ENCODE data around the gene KRT26. TPM values are rescaled to one million over a fixed set of nuclear protein-coding genes. Genes with fewer than 3 reads are reported as not detected.

KRT26 gene
- total and polyA plus RNA-seq, 2 of the 8 experiments (the other 6 are each of a cell fraction or from before 2014, with no cell fraction given) = not detected

DNA sequence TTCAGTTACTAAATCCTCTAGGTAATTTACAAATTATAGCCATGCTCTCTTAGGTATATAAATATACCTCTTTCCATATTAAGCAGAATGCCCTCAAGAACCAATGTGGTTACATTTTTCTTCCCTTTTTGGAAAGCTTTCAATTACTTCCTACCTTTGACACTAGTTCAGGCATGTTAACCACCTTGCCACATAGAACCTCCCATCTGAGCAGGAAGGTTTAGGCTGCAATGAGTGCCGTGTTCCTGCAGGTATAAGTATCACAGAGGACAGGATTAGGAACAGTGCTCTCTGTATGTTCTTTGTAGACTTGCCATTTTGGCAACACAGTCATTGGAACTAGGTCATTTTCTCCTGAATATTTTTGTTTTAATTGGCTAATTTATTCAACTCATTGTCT, 37.0 kb downstream of the KRT26 start:
- H3K4me2 ChIP-seq (ENCODE audit: insufficient read depth in 1 of 2, low read depth in 2 of 2, low read length in 2 of 2) = no peak overlapping the region
- no peak overlapping the region for H2BK15ac ChIP-seq (ENCODE audit: low read length)
- no peak overlapping the region for H3K27ac ChIP-seq (ENCODE audit: low read depth, low read length)
- no peak overlapping the region for H2AFZ ChIP-seq (ENCODE audit: low read length)
- H3K56ac ChIP-seq (replicated peaks; ENCODE audit: insufficient read length, low read depth, low read length) = no peak overlapping the region
- H3K36me3 ChIP-seq (ENCODE audit: control insufficient read depth in 2 of 4, insufficient read depth in 4 of 4, low read length in 3 of 4) = no peaks in the 10 kb centered on the region
- H3K23me2 ChIP-seq (ENCODE audit: low read depth, low read length) = no peaks in the 10 kb centered on the region
- no peak overlapping the region for H2BK120ac ChIP-seq (replicated peaks; ENCODE audit: low read depth, low read length)
- 93% methylated on average over 1 of the region's 1 CpG; no CpG with 5 or more reads in 1 of the 2 experiments for WGBS, 2 experiments (ENCODE audit: extremely low coverage in 1 of 2, insufficient coverage in 1 of 2, insufficient read length in 1 of 2, insufficient replicate concordance in 2 of 2, low coverage in 1 of 2, low lambda C conversion rate in 2 of 2, missing lambda C conversion rate in 1 of 2)
- no peaks in the 10 kb centered on the region for H3K4me1 ChIP-seq (replicated peaks in 1 of 4; ENCODE audit: control insufficient read depth in 3 of 4, insufficient read depth in 4 of 4, low read length in 3 of 4)
- H4K5ac ChIP-seq (ENCODE audit: insufficient read length, low read depth, low read length) = no peak overlapping the region
- no peaks in the 10 kb centered on the region for H3K27me3 ChIP-seq (replicated peaks in 1 of 4; ENCODE audit: control insufficient read depth in 3 of 4, extremely low read depth in 1 of 4, insufficient read depth in 3 of 4, low read length in 3 of 4)
- no peak for FAIRE-seq
- no peak overlapping the region for H2BK20ac ChIP-seq (ENCODE audit: low read length)
- no peak overlapping the region for H4K8ac ChIP-seq (ENCODE audit: extremely low read depth, insufficient read depth, low read length)
- no peak overlapping the region for H3K4ac ChIP-seq (replicated peaks; ENCODE audit: insufficient read length, low read depth, low read length)
- peaks cover 5 to 6% of the 10 kb centered on the region in 2 experiments; a peak in 2 of 4 replicates for H3K9me3 ChIP-seq (ENCODE audit: insufficient read depth in 2 of 2, low read depth in 1 of 2, low read length in 1 of 2)
- no peaks in the 10 kb centered on the region for H3K79me1 ChIP-seq (ENCODE audit: low read depth, low read length)
- POLR2A ChIA-PET (ENCODE audit: partially characterized antibody) = interaction anchor here (1.2 kb wide), 1 partner anchor 12 kb away, joined by 3 read pairs; no protein-coding TSS in a partner anchor
- CTCF ChIA-PET (ENCODE audit: partially characterized antibody) = interaction anchor here (1.0 to 1.5 kb wide), 2 partner anchors 9 kb away, joined by 4 to 7 read pairs; no protein-coding TSS in a partner anchor
- no peak overlapping the region for H3K18ac ChIP-seq (ENCODE audit: extremely low read depth, low read length)
- H2BK12ac ChIP-seq (ENCODE audit: low read depth, low read length) = no peak overlapping the region
- H4K91ac ChIP-seq (replicated peaks; ENCODE audit: insufficient read length, low read length) = no peak overlapping the region
- DNase-seq (ENCODE audit: low read depth in 1 of 2, low spot score in 2 of 2) = no peak
- no peak overlapping the region for H3K14ac ChIP-seq (ENCODE audit: insufficient read length)
- no peaks in the 10 kb centered on the region for H4K20me1 ChIP-seq (replicated peaks in 1 of 2; ENCODE audit: control insufficient read depth in 1 of 2, insufficient read depth in 2 of 2, low read length in 2 of 2)
- H3K23ac ChIP-seq (ENCODE audit: insufficient read length) = no peak overlapping the region
- H3K9ac ChIP-seq (replicated peaks in 1 of 4; ENCODE audit: extremely low read depth in 1 of 4, low read depth in 3 of 4, low read length in 3 of 4) = no peak overlapping the region
- no peak overlapping the region for H2AK5ac ChIP-seq (ENCODE audit: low read depth, low read length)
- no peak overlapping the region for H2BK5ac ChIP-seq (ENCODE audit: low read depth, low read length)
- H3K79me2 ChIP-seq (ENCODE audit: control insufficient read depth in 1 of 2, insufficient read depth in 2 of 2, low read length in 2 of 2) = no peaks in the 10 kb centered on the region
- no peak overlapping the region for H3K4me3 ChIP-seq (ENCODE audit: extremely low read depth in 1 of 4, insufficient read depth in 2 of 4, low read depth in 3 of 4, low read length in 4 of 4)
- no peak for TF ChIP-seq BCL11A (IDR thresholded peaks at IDR 0.05; ENCODE audit: low read depth in 2 of 2, low read length in 2 of 2)
- TF ChIP-seq EGR1 (IDR thresholded peaks at IDR 0.05; ENCODE audit: borderline replicate concordance, low read depth, low read length) = no peak
- TF ChIP-seq, protein P1, sequence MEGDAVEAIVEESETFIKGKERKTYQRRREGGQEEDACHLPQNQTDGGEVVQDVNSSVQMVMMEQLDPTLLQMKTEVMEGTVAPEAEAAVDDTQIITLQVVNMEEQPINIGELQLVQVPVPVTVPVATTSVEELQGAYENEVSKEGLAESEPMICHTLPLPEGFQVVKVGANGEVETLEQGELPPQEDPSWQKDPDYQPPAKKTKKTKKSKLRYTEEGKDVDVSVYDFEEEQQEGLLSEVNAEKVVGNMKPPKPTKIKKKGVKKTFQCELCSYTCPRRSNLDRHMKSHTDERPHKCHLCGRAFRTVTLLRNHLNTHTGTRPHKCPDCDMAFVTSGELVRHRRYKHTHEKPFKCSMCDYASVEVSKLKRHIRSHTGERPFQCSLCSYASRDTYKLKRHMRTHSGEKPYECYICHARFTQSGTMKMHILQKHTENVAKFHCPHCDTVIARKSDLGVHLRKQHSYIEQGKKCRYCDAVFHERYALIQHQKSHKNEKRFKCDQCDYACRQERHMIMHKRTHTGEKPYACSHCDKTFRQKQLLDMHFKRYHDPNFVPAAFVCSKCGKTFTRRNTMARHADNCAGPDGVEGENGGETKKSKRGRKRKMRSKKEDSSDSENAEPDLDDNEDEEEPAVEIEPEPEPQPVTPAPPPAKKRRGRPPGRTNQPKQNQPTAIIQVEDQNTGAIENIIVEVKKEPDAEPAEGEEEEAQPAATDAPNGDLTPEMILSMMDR (IDR thresholded peaks at IDR 0.05; ENCODE audit: control extremely low read depth in 1 of 3, insufficient read depth in 1 of 3, low read depth in 1 of 3, low read length in 3 of 3) = no peak
